Testis (tissue), 2 donors: ENCODE measurements around the gene TCERG1L.

Source experiments
- CTCF ChIP-seq, 3 experiments: fragments of 450-650 bp in 2 of 3; fragments of 200-600 bp in 1 of 3; sonication (generic) in 1 of 3; IDR thresholded peaks; one replicate each; pipeline ENCODE4 v1.5.1; 2016 to 2019; ENCODE audit warnings: antibody characterized with exemption in 3 of 3, mild to moderate bottlenecking in 2 of 3, moderate library complexity in 1 of 3
- POLR2A ChIP-seq: fragments of 450-650 bp; IDR thresholded peaks from one replicate; pipeline ENCODE4 v1.6.1; 2017; ENCODE audit warnings: antibody characterized with exemption, mild to moderate bottlenecking, moderate library complexity

GRCh38 chr10:131132681-131133080 lies 178.8 kb downstream of the TCERG1L start:
- no peak for TF ChIP-seq CTCF (IDR thresholded peaks at IDR 0.05)
- no peak for TF ChIP-seq POLR2A
